GM21786 (cell line): ENCODE measurements around the gene LRRC8A.
"Not testable (repeated sequence)": the region's sequence is repeated elsewhere in the genome, so short reads cannot be mapped to it uniquely, and the experiment has no call there.

Experiments
- ATAC-seq: cut with Tn5 transposase; IDR thresholded peaks from one replicate; pipeline ENCODE4 v1.9.1; 2021; ENCODE audit not compliant: unreplicated experiment

The LRRC8A gene

DNA sequence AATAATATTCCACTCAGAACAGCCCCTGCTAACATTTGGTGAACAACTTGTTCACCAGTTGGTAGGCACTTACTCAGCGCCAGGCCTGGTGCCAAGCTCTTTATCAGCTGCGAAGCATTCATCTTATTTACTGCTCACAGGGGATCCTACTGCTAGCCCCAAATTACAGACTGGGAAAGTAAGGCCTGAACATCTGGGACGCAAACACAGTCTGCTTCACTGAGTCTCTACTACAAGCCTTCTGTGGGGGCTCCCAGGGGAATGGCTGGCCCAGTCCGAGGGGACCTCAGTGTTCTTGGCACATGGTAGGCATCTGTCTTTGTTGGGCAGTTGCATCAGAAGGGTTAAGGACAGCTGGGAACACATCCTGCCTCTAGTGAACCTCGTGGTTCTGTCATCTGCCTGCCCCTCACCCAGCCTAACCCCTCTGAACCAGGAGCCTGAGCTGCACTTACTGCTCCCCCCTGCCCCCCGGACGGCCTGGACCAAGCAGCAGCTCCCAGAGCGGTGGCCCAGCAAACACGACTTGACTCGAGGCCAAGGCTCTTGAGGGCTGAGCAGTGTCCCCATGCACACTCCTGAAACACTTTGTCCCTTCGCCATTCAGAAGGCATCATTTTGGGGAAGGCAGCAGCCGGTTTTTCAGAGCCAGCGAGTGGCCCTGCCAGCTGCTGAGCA lies 38.6 kb downstream of the LRRC8A start, which contains the start of gene PHYHD1:
Gene PHYHD1, plus strand, starts transcription at position 602 of the 678 bp plus-strand sequence. CDS start 1,342 bp downstream, outside the sequence.
- no peak for ATAC-seq

- no peak for ATAC-seq
Measured at GRCh38 chr9:128921881-128922763, 40.2 kb downstream of the LRRC8A start.

DNA sequence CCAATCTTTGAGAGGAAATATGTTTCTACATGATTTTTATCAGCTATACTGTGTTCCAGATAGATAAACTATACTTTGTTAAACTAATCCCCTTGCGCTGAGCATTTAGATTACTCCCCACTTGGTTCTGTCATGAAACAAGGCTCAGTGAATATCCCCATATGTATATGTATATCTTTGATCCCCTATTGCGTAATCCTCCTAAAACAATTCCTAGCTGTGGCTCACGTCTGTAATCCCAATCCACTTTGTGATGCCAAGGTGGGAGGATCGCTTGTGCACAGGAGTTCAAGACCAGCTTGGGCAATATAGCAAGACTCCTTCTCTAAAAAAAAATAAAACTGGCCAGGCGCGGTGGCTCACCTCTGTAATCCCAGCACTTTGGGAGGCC lies 41.6 kb downstream of the LRRC8A start:
- ATAC-seq, result no peak

DNA sequence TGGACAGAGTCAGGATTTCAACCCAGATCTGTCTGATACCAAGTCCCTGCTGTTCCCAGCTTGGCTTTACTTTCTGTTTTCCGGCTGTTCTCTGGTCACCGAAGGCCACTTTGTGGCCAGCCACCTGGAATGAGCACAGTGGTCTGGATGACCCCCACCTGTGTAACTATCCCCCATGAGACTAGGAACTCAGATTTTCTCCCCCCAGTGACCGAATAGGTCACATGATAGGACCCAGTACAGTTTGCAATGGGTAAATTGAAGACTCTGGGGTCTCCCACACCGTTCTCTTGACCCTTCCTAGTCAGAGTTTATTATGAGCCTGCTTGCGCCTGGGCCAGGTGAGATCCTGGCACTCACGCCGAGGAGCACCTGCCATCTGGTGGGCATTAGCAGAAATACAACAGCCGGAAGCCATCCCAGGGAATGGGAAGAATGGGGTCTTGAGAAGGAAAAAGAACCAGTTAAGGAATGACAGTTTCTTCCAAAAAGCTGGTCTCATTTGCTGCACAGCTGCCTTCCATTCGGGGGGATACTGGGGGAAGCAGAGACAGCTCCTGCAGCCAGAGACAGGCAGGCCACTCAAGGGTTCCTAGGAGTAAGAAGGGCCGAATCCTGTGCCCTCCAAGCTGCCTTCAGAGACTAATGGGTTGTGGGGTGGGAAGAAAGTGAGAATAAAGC lies 45.9 kb downstream of the LRRC8A start:
- no peak for ATAC-seq

GRCh38 chr9:128928624-128929023 lies 46.7 kb downstream of the LRRC8A start:
- no peak for ATAC-seq

GRCh38 chr9:128929560-128929959 lies 47.6 kb downstream of the LRRC8A start:
- ATAC-seq, result no peak

GRCh38 chr9:128933731-128934130 lies 51.8 kb downstream of the LRRC8A start:
- no peak for ATAC-seq

GRCh38 chr9:128936171-128936865 lies 54.4 kb downstream of the LRRC8A start:
- ATAC-seq, result no peak

GRCh38 chr9:128937310-128938165 lies 55.6 kb downstream of the LRRC8A start:
- ATAC-seq, result no peak

GRCh38 chr9:128940271-128940921 lies 58.5 kb downstream of the LRRC8A start:
- no peak for ATAC-seq

DNA sequence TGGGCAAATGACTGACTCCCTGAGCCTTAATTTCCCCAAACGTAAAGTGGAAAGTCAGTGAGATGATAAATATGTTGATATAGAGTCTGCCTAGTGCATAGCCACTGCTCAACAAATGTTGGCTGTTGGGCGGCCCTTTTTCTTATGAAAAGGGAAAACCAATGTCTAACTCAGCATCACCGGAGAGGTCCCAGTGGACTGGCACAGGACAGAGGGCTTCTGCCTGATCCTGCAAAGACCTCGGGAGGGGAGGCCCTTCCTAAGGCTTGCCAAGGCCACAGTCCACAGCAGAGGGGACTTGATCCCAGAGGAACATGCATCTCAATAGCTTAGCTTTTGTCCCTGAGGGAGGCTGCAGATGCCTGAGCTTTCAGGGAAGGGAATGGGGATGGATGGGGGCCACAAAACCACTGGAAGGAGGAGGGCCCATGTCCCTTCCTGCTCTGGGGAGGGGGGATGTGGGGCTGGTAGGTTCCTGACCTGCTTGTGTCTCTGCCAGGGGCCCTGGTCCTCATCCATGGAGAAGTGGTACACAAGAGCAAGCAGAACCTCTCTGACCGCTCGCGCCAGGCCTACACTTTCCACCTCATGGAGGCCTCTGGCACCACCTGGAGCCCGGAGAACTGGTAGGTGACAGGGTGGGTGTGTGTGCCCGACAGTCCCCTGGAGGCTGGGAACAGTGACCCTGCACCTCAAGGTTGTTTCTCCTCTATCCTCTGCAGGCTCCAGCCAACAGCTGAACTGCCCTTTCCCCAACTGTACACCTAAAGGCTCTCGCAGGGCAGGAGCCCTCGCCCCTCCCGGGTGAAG lies 59.2 kb downstream of the LRRC8A start:
- no peak for ATAC-seq

- ATAC-seq, result no peak
Measured at GRCh38 chr9:128943832-128944620, 62.1 kb downstream of the LRRC8A start.

DNA sequence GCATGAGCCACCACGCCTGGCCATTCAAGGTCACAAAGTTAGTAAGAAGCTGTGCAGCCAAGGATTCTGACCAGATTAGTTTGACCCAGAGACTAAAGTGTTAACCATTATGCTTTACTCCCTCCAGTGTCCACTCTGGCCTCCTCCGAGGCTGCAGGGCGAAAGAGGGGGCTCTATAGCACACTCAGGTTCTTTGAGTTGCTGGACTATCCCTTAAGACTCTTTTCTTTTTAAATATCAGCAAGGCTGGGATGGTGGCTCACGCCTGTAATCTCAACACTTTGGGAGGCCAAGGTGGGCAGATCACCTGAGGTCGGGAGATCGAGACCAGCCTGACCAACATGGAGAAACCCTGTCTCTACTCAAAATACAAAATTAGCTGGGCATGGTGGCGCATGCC lies 63.0 kb downstream of the LRRC8A start:
- not testable (repeated sequence) for ATAC-seq

DNA sequence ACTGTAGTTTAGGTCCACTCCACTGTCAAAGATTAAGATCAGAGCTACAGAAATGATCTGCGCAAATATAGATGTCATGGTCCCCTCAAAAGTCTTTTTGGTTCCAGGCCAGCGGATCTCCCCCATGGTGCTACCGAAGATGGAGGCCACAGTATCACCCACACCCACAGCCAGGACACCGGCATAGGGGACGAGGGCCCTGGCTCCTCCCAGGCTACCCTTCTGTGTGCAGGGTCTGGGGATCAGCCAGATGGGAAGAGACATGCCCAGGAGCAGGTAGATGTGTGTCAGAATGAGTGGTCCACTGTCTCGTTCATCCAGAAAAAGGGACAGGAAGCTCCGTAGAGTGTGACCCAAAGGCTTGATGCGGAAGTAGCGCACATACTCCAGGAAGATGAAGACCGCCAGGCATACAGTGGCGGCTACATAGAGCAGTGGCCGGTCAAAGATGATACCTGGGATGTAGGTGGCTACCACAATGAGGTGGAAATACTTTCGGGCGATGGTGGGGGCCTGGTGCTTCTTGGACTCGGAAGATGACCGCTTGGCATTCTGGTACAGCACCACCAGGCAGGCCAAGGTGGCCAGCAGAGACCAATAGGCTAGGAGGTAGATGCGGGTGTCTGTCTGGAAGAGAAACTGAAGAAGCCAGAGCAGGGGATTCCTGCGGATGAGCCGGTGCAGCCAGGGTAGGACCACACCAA lies 64.0 kb downstream of the LRRC8A start:
- no peak for ATAC-seq

GRCh38 chr9:128946571-128947276 lies 64.8 kb downstream of the LRRC8A start:
- no peak for ATAC-seq

- ATAC-seq, result no peak
Measured at GRCh38 chr9:128947277-128947526, 65.3 kb downstream of the LRRC8A start.
